Right lobe of liver (tissue), 4 donors: ENCODE measurements around the gene ANO7.

Experiments used
- POLR2A ChIP-seq: fragments of 450-650 bp; IDR thresholded peaks from one replicate; pipeline ENCODE4 v1.6.1; 2017; ENCODE audit warnings: antibody characterized with exemption, mild to moderate bottlenecking
- TF ChIP-seq, protein P1 (sequence below), 4 donors: fragments of 200-600 bp in 3 of 4; fragments of 450-650 bp in 1 of 4; IDR thresholded peaks; one replicate each; pipeline versions ENCODE4 v1.5.1 to v1.8.0; 2016 to 2022; ENCODE audit warnings: antibody characterized with exemption in 4 of 4, mild to moderate bottlenecking in 2 of 4
- donor health status: DM: no; HTN: no; CAD: no.
- donor health status: DM: no; HTN: no; CAD: no.
- donor health status: DM: no; HTN: yes; CAD: no.

GRCh38 chr2:241263061-241263460, 74.6 kb downstream of the ANO7 start:
- TF ChIP-seq, protein P1, sequence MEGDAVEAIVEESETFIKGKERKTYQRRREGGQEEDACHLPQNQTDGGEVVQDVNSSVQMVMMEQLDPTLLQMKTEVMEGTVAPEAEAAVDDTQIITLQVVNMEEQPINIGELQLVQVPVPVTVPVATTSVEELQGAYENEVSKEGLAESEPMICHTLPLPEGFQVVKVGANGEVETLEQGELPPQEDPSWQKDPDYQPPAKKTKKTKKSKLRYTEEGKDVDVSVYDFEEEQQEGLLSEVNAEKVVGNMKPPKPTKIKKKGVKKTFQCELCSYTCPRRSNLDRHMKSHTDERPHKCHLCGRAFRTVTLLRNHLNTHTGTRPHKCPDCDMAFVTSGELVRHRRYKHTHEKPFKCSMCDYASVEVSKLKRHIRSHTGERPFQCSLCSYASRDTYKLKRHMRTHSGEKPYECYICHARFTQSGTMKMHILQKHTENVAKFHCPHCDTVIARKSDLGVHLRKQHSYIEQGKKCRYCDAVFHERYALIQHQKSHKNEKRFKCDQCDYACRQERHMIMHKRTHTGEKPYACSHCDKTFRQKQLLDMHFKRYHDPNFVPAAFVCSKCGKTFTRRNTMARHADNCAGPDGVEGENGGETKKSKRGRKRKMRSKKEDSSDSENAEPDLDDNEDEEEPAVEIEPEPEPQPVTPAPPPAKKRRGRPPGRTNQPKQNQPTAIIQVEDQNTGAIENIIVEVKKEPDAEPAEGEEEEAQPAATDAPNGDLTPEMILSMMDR (IDR thresholded peaks at IDR 0.05) = no peak
- no peak for TF ChIP-seq POLR2A
